CD4-positive, alpha-beta T cell treated with Interleukin-15 for 1 hour (primary cell): ENCODE results near the gene ATXN1.

Source experiments
- DNase-seq: peaks from one replicate; pipeline ENCODE4 v3.0.0-alpha.2; 2020

ATXN1 gene

GRCh38 chr6:16670617-16671051, 90.6 kb downstream of the ATXN1 start:
- DNase-seq: no peak

GRCh38 chr6:16670183-16670582, 91.1 kb downstream of the ATXN1 start:
- no peak for DNase-seq

- peak; percentile 58 for DNase-seq
Observed at GRCh38 chr6:16669227-16669626, 92.0 kb downstream of the ATXN1 start.

GRCh38 chr6:16667509-16667908, 93.8 kb downstream of the ATXN1 start:
- no peak for DNase-seq

GRCh38 chr6:16665992-16666391, 95.3 kb downstream of the ATXN1 start:
- no peak for DNase-seq

- DNase-seq: no peak
Observed at GRCh38 chr6:16665182-16665581, 96.1 kb downstream of the ATXN1 start.

GRCh38 chr6:16663901-16664300, 97.4 kb downstream of the ATXN1 start:
- no peak for DNase-seq

DNA sequence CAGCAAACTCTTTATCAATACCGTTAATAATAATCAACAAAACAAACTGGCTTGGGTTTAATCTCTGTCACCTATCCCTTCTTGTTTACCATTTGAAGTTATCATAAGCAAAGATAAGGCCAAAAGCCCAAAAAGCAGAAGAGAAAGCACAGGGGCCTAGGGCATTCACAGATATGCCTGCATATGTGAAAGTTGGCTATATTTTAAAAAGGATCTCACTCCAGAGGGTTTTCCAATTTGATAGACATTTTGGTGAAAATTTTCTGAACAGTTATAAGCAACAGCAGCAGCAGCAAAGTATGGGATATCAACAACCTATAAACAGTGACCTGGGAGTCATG, 101.1 kb downstream of the ATXN1 start:
- no peak for DNase-seq

DNA sequence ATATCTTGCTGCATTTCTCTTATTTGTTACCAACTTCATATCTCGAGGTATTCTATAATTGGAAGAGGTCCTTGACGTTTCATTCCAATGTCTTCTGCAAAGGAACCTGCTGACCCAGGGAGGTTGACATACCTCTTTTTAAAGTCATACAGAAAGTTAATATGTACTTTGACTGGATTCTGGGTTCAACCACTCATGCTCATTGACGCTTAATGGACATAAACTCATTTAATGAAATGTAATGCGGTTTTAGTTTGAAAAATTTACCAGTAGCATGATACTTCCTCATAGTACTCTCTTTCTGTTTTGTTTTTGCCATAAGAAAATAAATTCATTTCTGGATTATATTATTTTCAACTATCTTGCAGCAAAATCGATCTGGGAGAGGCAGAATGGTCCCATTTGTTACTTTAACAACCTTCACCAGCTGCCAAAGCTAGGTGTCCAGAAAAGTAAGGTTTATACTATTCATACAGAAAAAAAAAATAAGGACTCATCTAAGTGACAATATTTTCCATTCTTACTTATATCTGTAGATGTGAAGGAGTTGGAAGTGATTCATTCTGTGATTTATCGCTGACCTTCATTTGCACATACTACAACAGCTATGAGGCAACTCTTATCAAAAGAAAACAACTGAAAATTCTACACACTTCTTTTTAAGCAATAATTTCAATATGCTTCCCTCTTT, 101.6 kb downstream of the ATXN1 start:
- DNase-seq: no peak

DNA sequence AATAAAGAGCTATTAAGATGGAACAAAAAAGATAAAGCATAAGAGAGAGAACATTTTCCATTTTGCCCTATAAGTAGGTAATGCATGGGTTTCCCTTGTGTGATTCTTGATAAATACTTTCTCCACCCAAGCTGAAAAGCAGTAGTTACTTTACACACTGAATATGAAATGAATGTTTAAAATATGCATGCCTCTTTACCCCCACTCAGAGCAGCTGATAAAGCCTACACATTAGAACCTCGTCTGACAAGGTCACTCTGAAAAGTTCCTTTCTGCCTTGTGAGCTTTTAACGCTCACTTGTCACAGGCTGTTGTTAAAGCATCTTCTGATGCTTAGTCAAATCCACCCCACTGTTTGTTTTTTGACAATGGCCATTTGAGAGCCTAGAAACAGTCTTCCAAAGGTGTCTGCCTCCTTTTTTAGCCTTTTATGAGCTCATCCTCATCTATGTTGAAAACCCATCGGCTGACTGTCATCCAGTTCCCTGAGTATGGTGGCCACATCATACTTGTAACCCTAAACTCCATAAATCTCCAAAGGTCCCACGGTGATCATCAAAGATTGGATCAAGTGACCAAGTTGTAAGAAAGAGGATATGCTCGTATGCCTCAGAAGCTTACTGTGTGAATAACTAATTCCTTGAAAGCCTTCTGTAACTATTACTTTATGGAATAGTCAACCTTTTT, 102.8 kb downstream of the ATXN1 start:
- no peak for DNase-seq

DNA sequence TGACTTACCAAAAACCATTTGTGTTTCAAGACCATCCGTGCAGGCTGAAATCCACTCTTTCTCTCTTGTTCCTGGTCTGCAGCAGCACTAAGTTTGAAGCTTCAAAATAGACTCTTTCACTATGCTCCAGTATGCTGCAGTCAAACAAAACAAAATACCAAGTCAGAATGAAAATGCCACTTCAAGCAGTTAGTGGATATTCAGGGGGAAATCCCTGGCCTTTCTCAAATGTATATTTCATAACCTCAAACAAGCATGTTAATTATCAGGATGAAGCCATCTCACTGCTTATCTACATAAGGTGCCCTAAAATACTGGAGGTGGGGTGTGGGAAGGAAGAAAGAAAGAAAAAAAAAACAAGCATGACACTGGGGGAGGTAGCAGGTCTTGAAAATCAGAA, 103.5 kb downstream of the ATXN1 start:
- no peak for DNase-seq

DNA sequence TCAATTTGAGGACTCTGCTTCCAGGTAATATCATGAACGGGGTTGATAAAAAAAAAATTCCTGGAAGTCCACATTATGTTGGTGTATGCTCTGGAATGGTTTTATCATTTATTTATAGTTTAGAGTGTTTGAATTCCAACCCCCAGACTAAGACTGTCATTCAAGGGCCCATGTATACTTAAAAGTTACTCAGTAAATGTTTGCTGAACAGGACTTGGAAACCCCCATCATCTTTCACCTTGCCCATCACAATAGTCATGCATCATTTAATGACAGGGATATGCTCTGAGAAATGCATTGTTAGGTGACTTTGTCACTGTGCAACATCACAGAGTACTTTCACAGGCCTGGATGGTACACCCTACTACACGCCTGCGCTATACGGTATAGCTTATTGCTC, 104.8 kb downstream of the ATXN1 start:
- DNase-seq: no peak

DNA sequence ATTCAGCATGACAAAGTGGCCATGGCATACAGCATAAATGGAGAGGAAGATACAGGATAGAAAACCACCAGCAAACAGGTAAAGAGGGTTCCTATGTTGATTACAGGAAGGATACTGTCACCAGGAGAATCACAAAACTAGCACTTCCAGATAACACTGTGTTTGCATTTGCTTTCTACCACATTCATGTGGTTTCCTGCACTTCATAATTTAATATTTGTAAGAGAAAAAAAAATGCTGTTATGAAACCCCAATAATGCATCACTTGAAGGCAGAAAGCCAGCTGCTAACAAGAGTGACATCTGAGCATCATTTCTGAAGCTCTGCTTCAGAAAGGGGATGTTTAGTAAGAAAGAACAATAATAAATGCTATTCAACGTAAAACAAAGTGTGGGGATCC, 106.6 kb downstream of the ATXN1 start:
- no peak for DNase-seq

- no peak for DNase-seq
Observed at GRCh38 chr6:16653226-16653625, 108.0 kb downstream of the ATXN1 start.

DNA sequence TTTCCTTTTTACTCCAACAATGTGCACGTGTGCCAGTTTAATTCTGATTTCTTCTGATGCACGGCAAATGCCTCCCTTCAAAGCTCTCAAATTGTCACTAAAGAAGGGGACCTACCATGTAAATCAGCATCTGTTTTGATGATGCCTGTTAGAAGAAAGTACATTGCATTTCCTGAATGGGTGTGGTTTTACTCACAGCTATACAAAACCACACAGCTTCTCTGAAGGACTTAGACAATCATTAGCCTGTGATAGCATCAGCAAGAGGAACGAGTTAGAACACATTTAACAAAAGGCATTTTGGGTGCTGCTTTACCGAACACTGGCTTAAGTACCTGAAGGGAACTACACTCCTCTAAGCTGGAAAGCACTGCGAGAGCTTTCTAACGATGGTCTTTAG, 109.4 kb downstream of the ATXN1 start:
- DNase-seq: no peak

GRCh38 chr6:16649890-16650289, 111.4 kb downstream of the ATXN1 start:
- DNase-seq: no peak

DNA sequence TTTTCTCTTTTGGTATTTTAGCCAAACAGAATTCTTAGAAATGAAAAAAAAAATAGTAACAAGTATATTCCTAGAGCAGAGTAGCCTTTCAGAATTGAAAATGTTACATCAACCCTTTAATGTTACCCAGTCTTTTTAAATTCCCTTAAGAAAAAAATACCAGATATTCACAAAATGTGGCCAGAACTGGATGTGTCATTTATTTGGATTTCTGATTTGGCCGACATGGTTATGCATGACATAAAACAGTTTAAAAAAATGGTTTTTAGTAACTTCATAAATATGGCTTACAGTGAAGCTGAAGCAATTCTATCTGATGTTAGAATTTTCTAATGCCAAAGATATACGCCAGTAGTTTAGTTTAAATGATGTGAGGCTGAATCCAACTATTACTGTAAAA, 112.0 kb downstream of the ATXN1 start:
- no peak for DNase-seq

- no peak for DNase-seq
Observed at GRCh38 chr6:16648003-16648402, 113.3 kb downstream of the ATXN1 start.

DNA sequence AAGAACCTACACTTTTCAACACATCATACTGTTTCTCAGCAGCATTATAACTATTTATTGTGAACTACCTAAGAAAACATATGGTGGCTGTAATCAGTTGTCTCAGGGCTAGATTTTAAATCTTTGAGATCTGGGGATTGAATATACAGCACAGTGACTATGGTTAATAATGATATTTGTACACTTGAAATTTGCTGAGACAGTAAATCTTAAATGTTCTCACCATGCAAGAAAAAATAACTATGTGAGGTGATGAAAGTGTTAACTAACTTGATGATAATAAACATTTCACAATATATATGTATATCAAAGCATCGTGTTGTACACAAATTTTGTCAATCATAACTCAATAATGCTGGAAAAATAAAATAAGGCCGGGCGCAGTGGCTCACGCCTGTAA, 113.8 kb downstream of the ATXN1 start:
- DNase-seq: no peak

DNA sequence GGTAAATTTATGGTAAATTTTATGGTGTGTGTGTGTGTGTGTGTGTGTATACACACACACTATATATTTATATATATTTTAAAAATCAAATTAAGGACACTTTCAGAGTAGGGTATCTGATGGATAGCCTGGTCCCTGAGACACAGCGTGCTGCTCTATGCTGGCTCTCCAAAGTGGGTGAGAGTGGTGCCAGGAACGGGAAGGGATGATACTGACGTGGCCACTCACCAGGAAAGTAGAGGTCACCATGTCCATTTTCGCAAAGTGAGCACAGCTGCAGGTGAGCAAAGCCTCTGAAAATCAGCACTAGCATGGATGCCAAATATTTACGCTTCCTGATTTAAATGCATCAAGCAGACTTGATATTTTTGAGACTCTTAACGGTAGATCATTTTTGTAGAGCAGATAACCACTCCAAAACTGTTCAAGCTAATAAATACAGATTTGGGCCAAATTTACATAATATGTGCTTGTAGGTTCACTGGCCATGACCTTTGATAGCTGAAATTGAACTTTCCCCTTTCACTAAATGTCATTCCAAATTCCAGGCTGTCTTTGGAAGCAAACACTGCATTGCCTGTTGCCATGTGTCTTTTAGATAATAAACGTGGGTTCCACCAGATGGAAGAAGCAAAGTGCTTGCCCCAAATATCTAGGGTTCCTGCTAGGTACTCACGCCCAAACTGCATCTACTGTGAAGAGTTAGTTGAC, 116.6 kb downstream of the ATXN1 start:
- DNase-seq: no peak

DNA sequence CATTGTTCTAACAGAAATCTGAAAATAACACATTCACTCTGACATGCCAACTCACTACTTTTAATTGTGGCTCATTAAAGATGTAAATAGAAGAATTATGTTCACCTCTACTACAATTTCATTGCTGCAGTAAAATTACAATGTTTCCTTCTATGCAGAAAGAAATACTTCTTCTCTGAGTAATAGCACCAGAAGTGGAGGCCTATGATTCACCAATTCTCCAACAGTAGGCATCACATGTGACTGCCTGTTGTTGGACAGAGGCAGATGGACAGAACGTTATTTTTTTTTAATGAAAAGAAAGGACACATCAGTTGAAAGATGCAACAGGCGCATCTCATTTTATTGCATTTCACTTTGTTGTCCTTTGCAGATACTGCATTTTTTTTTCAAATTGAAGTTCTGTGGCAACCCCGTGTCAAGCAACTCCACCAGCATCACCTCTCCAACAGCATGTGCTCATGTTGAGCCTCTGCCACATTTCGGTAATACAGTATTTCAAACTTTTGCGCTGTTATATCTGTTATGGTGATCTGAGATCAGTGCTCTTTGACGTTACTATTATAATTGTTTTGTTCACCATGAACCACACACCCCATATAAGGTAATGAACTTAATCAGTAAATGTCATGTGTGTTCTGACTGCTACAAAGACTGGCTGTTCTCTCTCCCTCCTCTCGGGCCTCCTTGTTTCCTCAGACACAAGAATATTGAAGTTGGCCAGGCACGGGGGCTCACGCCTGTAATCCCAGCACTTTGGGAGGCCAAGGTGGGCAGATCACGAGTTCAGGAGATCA, 121.4 kb downstream of the ATXN1 start:
- DNase-seq: no peak

DNA sequence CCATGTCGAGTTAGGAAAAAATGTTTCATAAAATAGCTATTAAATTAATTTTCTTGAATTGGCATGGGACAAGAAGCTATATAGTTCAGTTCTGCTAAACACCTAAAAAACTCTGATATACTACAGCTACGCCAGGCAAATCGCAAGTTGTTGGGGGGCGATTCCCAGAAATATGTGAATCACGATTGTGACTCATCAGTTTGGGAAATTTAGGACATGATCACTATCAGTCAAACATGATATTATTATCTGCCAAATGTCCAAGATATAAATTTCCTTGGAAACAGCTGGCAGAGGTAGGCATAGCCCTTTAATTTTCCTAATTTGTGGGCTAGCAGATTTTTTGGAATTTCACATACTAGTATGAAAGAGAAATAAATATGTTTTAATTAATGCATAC, 123.6 kb downstream of the ATXN1 start:
- DNase-seq: no peak

DNA sequence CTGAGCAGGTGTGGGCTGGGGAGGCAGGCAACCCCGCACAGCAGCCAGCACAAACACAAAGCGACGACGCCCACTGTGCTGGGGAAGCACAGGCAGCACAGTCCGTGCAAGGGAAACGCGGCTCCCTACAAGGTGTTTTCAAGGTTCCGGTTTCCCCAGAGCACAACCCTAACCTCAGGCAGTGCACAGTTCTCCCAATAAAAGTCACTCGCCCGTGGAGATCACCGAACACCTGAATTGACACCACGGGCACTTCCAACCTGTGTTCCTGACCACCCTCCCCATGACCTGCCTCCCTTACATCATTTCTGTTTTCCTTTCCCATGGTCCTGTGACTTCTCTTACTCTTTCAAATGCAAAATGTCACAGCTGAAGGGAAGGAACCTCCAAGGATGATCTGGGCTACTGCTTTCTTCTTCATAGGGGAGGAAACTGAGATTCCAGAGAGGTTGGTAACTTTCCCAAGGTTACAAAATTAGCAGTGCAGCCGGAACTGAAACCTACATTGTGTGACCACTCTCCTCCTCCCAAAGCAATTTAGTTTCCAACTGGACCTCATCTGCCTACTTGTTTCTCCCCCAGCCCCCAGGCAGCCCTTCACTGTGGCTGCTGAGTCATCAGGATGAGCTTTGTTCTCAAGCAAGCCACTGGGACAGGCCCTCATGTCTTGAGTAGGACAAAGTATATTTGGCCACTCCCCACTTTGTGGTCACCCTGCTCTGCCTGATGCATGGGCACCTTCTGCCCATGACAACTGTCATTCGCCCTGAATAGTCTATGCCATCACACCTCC, 125.3 kb downstream of the ATXN1 start:
- DNase-seq: peak; percentile 20
